ENCODE results near the gene FLT3.
"Not testable (repeated sequence)": the region's sequence is repeated elsewhere in the genome, so short reads cannot be mapped to it uniquely, and the experiment has no call there.

The FLT3 gene

GRCh38 chr13:27975564-27976361, 124.6 kb downstream of the FLT3 start:
- DNase-seq (ENCODE audit: insufficient read length, low spot score) = no peak
- FAIRE-seq = no peak

- no peak for DNase-seq (ENCODE audit: insufficient read length, low spot score)
Measured at GRCh38 chr13:27973961-27974662, 126.3 kb downstream of the FLT3 start.

GRCh38 chr13:27973291-27973690, 127.1 kb downstream of the FLT3 start:
- DNase-seq (ENCODE audit: insufficient read length, low spot score) (no peak), FAIRE-seq (no peak)

More at GRCh38 chr13:27973961-27974662, 126.3 kb downstream of the FLT3 start:
- no peak for FAIRE-seq

DNA sequence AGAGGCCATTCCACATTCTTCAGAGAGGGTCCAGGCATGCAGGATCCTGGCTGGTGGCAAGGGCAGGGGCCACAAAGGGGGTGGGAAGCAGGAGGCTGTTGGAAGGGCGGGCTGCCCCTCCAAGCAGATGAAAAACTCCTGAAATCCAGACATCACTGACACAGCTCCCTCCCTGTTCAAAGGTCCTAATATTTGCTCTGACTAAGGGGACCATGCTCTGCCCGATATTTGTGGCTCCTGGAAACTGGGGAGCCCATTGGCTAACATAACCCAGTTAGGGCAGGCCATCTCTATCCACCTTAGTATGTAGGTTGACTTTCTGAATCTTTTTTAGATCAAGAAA, 127.9 kb downstream of the FLT3 start:
- DNase-seq (ENCODE audit: insufficient read length, low spot score) (no peak), FAIRE-seq (no peak)

GRCh38 chr13:27971776-27972477, 128.4 kb downstream of the FLT3 start:
- no peak for DNase-seq (ENCODE audit: insufficient read length, low spot score)
- no peak for FAIRE-seq

DNA sequence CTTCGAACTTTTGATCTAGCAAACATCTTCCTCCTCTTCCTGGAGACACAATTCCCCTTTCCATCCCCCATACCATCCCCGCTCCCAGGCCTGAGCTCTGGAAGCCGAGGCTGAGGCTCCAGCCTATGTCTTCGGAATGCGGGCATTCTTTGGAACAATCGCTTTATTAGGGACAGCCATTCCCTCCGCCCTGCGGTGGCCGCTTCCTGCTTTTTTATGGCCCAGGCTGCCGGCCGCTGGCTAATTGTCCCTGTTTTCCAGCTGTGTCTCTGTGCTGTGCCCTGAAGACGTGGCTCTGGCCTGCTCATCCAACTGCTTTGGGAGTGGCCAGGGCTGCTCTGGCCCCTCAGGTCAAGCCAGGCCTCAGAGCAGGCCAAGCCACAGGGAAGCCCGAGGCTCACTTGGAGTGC, 129.1 kb downstream of the FLT3 start:
- DNase-seq (ENCODE audit: insufficient read length, low spot score) = no peak
- FAIRE-seq = no peak

GRCh38 chr13:27970382-27971235, 129.8 kb downstream of the FLT3 start:
- DNase-seq (ENCODE audit: insufficient read length, low spot score) (no peak), FAIRE-seq (no peak)

- FAIRE-seq (no peak), DNase-seq (ENCODE audit: insufficient read length, low spot score) (no peak)
Measured at GRCh38 chr13:27969866-27970229, 130.5 kb downstream of the FLT3 start.

DNA sequence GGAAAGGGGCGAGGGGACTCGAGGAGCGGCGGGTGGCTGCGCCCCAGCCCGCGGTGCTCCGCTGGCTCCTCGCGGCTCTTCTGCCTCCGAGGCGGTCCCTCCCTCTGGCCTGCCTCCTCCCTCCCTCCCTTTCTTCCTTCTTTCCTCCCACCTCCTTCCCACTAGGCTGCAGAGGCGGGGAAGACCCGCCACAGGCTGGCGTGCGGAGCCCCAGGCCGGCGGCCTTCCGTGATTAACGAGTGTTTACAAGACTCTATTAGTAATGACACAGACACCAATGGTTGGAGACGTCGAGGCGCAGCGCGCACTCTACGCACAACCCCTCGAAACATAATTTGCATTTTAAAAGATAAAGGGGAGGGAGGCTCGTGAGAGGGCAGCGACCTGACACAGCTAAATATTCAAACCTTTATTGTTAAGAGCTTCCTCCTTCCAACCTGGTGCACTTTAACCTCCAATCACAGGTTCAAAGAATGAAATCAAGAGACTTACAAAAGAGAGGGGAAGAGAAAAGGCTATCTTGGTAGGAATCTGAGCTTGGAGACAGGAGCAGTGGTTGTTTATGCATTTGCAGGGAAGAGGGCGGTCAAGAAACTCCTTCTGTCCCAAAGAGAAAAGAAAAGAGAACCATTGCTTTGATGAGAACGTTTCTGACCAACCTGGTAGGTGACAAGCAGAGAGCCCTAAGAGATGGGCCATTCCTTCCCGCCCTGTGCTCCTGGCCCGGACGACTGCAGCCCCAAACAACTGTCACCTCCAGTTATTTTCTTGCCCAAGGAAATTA, 131.1 kb downstream of the FLT3 start, which contains the start of gene CDX2:
Gene CDX2, minus strand, starts transcription at position 234 of the 784 bp plus-strand sequence. CDS start 309 bp downstream, outside the sequence.
- DNase-seq (ENCODE audit: insufficient read length, low spot score) (no peak), FAIRE-seq (no peak)

DNA sequence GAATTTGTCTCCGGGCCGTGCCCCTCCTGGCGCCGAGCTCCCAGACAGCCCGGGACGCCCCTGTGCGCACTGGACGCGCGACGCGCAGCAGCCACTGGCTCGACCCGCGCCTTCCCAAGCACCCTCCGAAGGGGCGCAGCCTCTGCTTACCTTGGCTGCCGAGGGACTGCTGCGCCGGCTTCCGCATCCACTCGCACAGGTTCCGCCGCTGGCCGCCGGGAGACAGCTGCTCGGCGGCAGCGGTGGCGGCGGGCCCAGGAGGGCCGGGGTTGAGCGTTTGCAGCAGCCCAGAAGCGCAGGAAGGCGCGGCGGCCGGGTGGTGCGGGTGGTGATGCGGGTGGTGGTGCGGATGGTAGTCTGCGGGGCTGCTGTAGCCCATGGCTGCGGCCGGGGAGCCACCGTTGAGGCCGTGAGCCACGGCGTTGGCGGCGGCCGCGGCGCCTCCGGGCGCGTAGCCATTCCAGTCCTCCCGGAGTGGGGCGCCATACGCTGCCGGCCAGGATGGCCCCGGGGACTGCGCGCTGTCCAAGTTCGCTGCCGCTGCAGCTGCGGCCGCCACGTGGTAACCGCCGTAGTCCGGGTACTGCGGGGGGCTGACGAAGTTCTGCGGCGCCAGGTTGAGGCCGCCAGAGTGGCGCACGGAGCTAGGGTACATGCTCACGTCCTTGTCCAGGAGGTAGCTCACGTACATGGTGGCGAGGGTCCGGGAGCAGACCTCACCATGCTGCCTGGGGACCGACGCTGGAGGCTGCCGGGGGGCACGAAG, 131.9 kb downstream of the FLT3 start:
- DNase-seq (ENCODE audit: insufficient read length, low spot score) (no peak), FAIRE-seq (no peak)

GRCh38 chr13:27967736-27968315, 132.6 kb downstream of the FLT3 start:
- no peak for DNase-seq (ENCODE audit: insufficient read length, low spot score)
- FAIRE-seq = no peak

- DNase-seq (ENCODE audit: insufficient read length, low spot score) (no peak), FAIRE-seq (no peak)
Measured at GRCh38 chr13:27967203-27967735, 133.1 kb downstream of the FLT3 start.

- FAIRE-seq = no peak
- no peak for DNase-seq (ENCODE audit: insufficient read length, low spot score)
Measured at GRCh38 chr13:27966641-27967202, 133.7 kb downstream of the FLT3 start.

DNA sequence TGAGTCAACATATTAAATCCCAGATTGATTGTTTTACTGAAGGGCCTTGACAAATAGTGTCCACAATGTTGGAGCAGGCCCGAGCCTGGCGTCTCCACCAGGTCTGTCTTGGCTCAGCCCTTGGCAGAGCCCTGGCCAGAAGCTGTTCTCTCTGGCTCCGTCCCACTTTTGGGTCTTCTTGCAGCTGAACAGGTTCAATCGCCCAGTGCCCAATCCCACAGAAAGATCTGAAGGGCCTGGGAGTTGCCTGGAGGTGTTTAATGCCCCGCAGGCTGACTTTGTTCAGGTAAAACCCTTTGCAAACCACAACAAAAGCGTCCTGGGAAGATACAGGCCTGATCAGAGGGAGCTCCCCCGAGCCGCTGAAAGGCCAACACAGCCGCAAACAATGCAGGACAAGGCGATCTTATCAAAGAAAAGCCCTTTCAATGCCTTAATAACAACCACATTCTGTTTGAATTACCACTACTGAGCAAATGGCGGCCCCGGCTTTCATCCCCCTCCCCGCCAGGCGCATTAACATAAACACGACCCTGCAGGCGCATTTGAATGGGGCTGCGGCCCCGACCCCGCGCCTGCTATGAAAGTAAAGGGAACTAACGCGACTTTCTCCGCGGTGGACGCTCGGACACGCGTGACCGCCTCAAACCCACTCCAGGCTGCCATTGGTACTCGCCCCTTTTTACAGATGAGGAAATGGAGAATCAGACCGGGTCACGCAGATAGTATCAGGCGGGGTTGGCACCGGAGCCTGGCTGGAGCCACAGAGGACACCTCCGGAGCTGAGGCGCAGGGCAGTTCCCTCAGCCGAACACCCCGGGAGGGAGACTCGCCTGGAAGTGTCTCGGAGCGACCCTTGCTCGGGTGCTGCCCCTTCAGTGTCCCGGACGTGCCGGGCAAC, 134.4 kb downstream of the FLT3 start:
- DNase-seq (ENCODE audit: insufficient read length, low spot score) = no peak
- FAIRE-seq = no peak

DNA sequence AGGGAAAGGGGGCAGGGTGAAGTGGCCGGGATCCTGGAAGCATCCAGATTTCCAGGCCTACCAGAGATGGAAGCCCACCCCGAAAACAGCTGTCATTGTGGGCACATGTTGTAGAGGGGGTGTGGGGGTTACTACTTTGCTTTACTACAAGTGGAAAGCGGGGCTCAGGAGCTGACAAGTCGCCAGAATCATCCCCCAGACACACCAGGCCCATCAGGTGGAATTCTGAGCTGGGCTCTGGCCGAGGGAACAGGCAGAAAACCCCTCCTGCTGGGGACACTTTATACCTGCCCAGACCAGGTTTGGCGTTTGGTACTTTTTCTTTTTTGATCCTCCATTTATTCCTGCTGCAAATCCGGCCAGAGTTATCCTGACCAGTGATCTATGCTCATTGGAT, 135.0 kb downstream of the FLT3 start:
- DNase-seq (ENCODE audit: insufficient read length, low spot score) = no peak
- no peak for FAIRE-seq

- FAIRE-seq (no peak), DNase-seq (ENCODE audit: insufficient read length, low spot score) (no peak)
Measured at GRCh38 chr13:27964741-27965323, 135.5 kb downstream of the FLT3 start.

DNA sequence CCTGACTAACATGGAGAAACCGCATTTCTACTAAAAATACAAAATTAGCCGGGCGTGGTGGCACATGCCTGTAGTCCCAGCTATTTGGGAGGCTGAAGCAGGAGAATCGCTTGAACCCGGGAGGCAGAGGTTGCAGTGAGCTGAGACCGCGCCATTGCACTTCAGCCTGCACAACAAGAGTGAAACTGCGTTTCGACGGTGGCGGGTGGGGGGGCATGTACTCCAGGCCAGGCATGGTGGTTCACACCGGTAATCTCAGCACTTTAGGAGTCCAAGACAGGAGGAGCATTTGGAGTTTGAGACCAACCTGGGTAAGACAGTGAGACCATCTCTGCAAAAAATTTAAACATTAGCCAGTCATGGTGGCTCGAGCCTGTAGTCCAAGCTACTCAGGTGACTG, 136.2 kb downstream of the FLT3 start:
- not testable (repeated sequence) for FAIRE-seq; DNase-seq (ENCODE audit: insufficient read length, low spot score)
